ENCODE measurements around the gene PNMA8C. TPM values are rescaled to one million over a fixed set of nuclear protein-coding genes. Genes with fewer than 3 reads are reported as not detected.

The PNMA8C gene
- total RNA-seq, 1 experiment from 2014 or later, result not detected

DNA sequence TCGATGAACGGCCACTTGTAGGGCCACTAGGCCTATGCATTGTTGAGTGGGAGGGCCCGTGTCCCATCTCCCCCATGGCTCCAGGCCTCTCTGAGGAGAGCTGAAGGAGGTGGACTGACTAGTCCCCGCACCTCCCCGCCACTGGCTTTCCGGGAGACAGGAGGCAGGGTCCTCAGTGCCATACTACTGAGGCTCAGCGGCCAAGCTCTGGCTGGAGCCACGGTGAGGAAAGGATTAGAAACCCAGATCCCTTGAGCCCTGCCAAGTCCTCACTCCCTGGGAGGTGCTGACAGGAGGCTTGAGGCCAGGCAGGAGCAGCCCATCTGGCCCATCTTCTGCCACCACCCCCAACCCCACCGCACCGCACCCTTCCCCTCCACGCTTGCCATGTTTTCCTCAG is 44.3 kb downstream of the PNMA8C start:
- peaks cover 10% of the 10 kb centered on the region for H3K36me3 ChIP-seq (ENCODE audit: low read depth, low read length)
- intact Hi-C loops (cut with micrococcal nuclease), result no loop called here
- peaks cover 10% of the 10 kb centered on the region; the same call in 1 of the 2 replicates for H3K79me2 ChIP-seq (ENCODE audit: low read length)
- no peaks in the 10 kb centered on the region for H3K9me2 ChIP-seq (replicated peaks; ENCODE audit: low read length)
- H3K4me2 ChIP-seq (ENCODE audit: low read length), result no peak overlapping the region
- no peaks in the 10 kb centered on the region for H3K27me3 ChIP-seq (ENCODE audit: low read length)
- CTCF ChIA-PET, result no interaction called here
- no peak overlapping the region for H3K9ac ChIP-seq (ENCODE audit: low read length)
- no peak overlapping the region for H3K27ac ChIP-seq (ENCODE audit: low read length)
- no peak overlapping the region for H3K4me3 ChIP-seq (ENCODE audit: low read length)
- no peaks in the 10 kb centered on the region for H3K4me1 ChIP-seq (ENCODE audit: insufficient read depth, low read length)
- ATAC-seq, result no peak
- no peak overlapping the region for H2AFZ ChIP-seq (ENCODE audit: low read length)
- DNase-seq, result no peak
- BruUV-seq (replicated peaks), result no TSS peak
- H3K9me3 ChIP-seq (ENCODE audit: low read length), result no peaks in the 10 kb centered on the region
- H4K20me1 ChIP-seq (ENCODE audit: low read length), result 0 out of 2 replicates have a peak, but pooled peaks cover 4% of the 10 kb centered on the region
- no peaks in the 10 kb centered on the region for H3F3A ChIP-seq (ENCODE audit: low read length, unreplicated experiment)
- TF ChIP-seq, protein P1, sequence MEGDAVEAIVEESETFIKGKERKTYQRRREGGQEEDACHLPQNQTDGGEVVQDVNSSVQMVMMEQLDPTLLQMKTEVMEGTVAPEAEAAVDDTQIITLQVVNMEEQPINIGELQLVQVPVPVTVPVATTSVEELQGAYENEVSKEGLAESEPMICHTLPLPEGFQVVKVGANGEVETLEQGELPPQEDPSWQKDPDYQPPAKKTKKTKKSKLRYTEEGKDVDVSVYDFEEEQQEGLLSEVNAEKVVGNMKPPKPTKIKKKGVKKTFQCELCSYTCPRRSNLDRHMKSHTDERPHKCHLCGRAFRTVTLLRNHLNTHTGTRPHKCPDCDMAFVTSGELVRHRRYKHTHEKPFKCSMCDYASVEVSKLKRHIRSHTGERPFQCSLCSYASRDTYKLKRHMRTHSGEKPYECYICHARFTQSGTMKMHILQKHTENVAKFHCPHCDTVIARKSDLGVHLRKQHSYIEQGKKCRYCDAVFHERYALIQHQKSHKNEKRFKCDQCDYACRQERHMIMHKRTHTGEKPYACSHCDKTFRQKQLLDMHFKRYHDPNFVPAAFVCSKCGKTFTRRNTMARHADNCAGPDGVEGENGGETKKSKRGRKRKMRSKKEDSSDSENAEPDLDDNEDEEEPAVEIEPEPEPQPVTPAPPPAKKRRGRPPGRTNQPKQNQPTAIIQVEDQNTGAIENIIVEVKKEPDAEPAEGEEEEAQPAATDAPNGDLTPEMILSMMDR (conservative IDR thresholded peaks at IDR 0.05; ENCODE audit: low read depth, low read length), result no peak
- TF ChIP-seq EZH2 (IDR thresholded peaks at IDR 0.05; ENCODE audit: low read length, unreplicated experiment) (no peak), EZH2phosphoT487 (IDR thresholded peaks at IDR 0.05; ENCODE audit: borderline replicate concordance, low read length) (no peak)
- POLR2A ChIA-PET (ENCODE audit: unreplicated experiment), result no interaction called here

DNA sequence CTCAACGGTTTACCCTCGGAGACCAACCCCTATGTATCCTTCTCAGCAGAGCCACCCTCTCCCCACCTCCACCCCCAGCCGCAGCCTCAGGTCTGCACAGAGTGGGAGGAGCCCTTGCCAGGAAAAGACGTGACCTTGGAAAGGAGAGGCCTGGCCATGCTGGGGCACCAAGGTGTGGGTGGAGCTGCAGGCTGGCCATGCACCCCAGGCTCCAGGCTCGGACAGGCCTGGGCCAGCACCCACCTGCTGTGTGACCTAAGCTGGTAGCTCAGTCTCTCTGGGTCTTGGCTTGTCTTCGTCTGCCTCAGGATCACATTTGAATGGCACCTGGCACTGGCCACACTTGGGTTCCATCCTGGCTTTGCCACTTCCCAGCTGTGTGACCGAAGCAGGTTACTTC is 44.9 kb downstream of the PNMA8C start:
- no peak overlapping the region for H3K27ac ChIP-seq (ENCODE audit: low read length)

More for the DNA sequence above, 44.9 kb downstream of the PNMA8C start:
- H3K9me3 ChIP-seq (ENCODE audit: low read length), result no peaks in the 10 kb centered on the region
- H3F3A ChIP-seq (ENCODE audit: low read length, unreplicated experiment), result no peaks in the 10 kb centered on the region
- H3K4me2 ChIP-seq (ENCODE audit: low read length), result no peak overlapping the region
- ChIA-PET POLR2A (ENCODE audit: unreplicated experiment) (no interaction called here), CTCF (no interaction called here)
- no peaks in the 10 kb centered on the region for H3K27me3 ChIP-seq (ENCODE audit: low read length)
- H3K9ac ChIP-seq (ENCODE audit: low read length), result no peak overlapping the region
- H3K4me1 ChIP-seq (ENCODE audit: insufficient read depth, low read length), result no peaks in the 10 kb centered on the region
- intact Hi-C loops (cut with micrococcal nuclease), result no loop called here
- H4K20me1 ChIP-seq (ENCODE audit: low read length), result 0 out of 2 replicates have a peak, but pooled peaks cover 4% of the 10 kb centered on the region
- no peak overlapping the region for H2AFZ ChIP-seq (ENCODE audit: low read length)
- H3K9me2 ChIP-seq (replicated peaks; ENCODE audit: low read length), result no peaks in the 10 kb centered on the region
- no peak overlapping the region for H3K4me3 ChIP-seq (ENCODE audit: low read length)
- H3K36me3 ChIP-seq (ENCODE audit: low read depth, low read length), result peaks cover 9% of the 10 kb centered on the region
- DNase-seq (no peak), ATAC-seq (no peak)
- BruUV-seq (replicated peaks), result no TSS peak
- TF ChIP-seq EZH2 (IDR thresholded peaks at IDR 0.05; ENCODE audit: low read length, unreplicated experiment), result no peak
- no peak for TF ChIP-seq EZH2phosphoT487 (IDR thresholded peaks at IDR 0.05; ENCODE audit: borderline replicate concordance, low read length)
- TF ChIP-seq, protein P1 (conservative IDR thresholded peaks at IDR 0.05; ENCODE audit: low read depth, low read length), result no peak
- H3K79me2 ChIP-seq (ENCODE audit: low read length), result peaks cover 12% of the 10 kb centered on the region; the same call in 1 of the 2 replicates

All from PC-3 (cell line).